MM.1S (cell line): ENCODE results near the gene TRDN.
"Not testable (repeated sequence)": the region's sequence is repeated elsewhere in the genome, so short reads cannot be mapped to it uniquely, and the experiment has no call there.

Experiments
- DNase-seq: peaks from one replicate; pipeline ENCODE4 v3.0.0-alpha.2; 2015
- H2AFZ ChIP-seq: fragments of 300-600 bp; sonication (generic); 2 replicates; pipeline ENCODE4 v1.6.0; 2016; ENCODE audit warnings: antibody characterized with exemption, low read length
- H3F3A ChIP-seq: fragments of 300-600 bp; sonication (generic); 2 replicates; pipeline ENCODE4 v1.6.1; 2016; ENCODE audit warnings: mild to moderate bottlenecking, antibody characterized with exemption, low read length, moderate library complexity, mixed read lengths; ENCODE audit not compliant: insufficient read depth
- H3K27ac ChIP-seq: fragments of 300-600 bp; sonication (generic); 2 replicates; pipeline ENCODE4 v1.5.1; 2016; ENCODE audit warnings: mild to moderate bottlenecking, low read length
- H3K27me3 ChIP-seq: fragments of 300-600 bp; sonication (generic); replicated peaks from 2 replicates; pipeline ENCODE4 v1.6.0; 2016; ENCODE audit warnings: low read length; ENCODE audit not compliant: insufficient read depth
- H3K36me3 ChIP-seq: fragments of 300-600 bp; sonication (generic); replicated peaks from 2 replicates; pipeline ENCODE4 v1.6.1; 2016; ENCODE audit warnings: mild to moderate bottlenecking, low read length, mixed read lengths; ENCODE audit not compliant: insufficient read depth
- H3K4me1 ChIP-seq: fragments of 300-600 bp; sonication (generic); 2 replicates; pipeline ENCODE4 v1.6.1; 2016; ENCODE audit warnings: low read length, mixed read lengths
- H3K4me2 ChIP-seq: fragments of 300-600 bp; sonication (generic); 2 replicates; pipeline ENCODE4 v1.6.0; 2016; ENCODE audit warnings: low read depth, low read length
- H3K4me3 ChIP-seq: fragments of 300-600 bp; sonication (generic); 2 replicates; pipeline ENCODE4 v1.5.1; 2016; ENCODE audit warnings: low read length, mixed read lengths
- H3K79me2 ChIP-seq: fragments of 300-600 bp; sonication (generic); 2 replicates; pipeline ENCODE4 v1.6.1; 2016; ENCODE audit warnings: mixed run types, low read length, mixed read lengths
- H3K9ac ChIP-seq: fragments of 300-600 bp; sonication (generic); 2 replicates; pipeline ENCODE4 v1.6.1; 2016; ENCODE audit warnings: low read length, mixed read lengths
- H3K9me2 ChIP-seq: fragments of 300-600 bp; sonication (generic); replicated peaks from 2 replicates; pipeline ENCODE4 v1.6.1; 2016; ENCODE audit warnings: mild to moderate bottlenecking, low read length, mixed read lengths; ENCODE audit not compliant: insufficient read depth
- H3K9me3 ChIP-seq: fragments of 300-600 bp; sonication (generic); replicated peaks from 2 replicates; pipeline ENCODE4 v1.6.1; 2016; ENCODE audit warnings: mild to moderate bottlenecking, low read length, mixed read lengths; ENCODE audit not compliant: insufficient read depth
- H4K20me1 ChIP-seq: fragments of 300-600 bp; sonication (generic); 2 replicates; pipeline ENCODE4 v1.6.1; 2016; ENCODE audit warnings: mild to moderate bottlenecking, low read length, moderate library complexity, mixed read lengths; ENCODE audit not compliant: insufficient read depth
- EZH2 ChIP-seq: fragments of 300-600 bp; sonication (generic); optimal IDR thresholded peaks from 2 replicates; pipeline ENCODE3; 2017; ENCODE audit warnings: low read depth, mild to moderate bottlenecking, antibody characterized with exemption, low read length, mixed read lengths
- EZH2phosphoT487 ChIP-seq: fragments of 300-600 bp; sonication (generic); IDR thresholded peaks from 2 replicates; pipeline ENCODE4 v1.6.1; 2018; ENCODE audit warnings: antibody characterized with exemption, low read length
- TF ChIP-seq, protein P1 (sequence below): fragments of 300-600 bp; sonication (generic); IDR thresholded peaks from 2 replicates; pipeline ENCODE4 v1.5.1; 2016; ENCODE audit warnings: antibody characterized with exemption, low read length, mixed read lengths

The TRDN gene

DNA sequence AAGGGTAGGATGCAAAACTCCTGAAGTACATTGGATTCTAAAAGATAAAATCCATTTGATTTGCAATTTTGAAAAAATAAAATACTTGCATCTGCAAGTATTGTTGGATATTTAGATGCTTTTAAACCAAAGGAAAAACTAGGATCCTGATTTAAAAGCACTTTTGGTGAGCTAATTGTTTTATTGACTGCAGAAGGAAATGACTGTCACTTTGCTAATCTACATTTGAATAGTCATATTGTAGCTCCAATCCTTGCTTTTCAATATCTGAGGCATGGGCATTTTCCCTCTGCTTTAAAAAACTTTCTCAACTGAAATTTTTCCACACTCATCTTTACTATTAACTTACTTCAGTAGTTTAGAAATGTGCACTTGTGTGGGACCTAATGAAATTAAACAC, 74.1 kb downstream of the TRDN start:
- TF ChIP-seq EZH2 = no peak
- no peak for TF ChIP-seq EZH2phosphoT487
- TF ChIP-seq, protein P1, sequence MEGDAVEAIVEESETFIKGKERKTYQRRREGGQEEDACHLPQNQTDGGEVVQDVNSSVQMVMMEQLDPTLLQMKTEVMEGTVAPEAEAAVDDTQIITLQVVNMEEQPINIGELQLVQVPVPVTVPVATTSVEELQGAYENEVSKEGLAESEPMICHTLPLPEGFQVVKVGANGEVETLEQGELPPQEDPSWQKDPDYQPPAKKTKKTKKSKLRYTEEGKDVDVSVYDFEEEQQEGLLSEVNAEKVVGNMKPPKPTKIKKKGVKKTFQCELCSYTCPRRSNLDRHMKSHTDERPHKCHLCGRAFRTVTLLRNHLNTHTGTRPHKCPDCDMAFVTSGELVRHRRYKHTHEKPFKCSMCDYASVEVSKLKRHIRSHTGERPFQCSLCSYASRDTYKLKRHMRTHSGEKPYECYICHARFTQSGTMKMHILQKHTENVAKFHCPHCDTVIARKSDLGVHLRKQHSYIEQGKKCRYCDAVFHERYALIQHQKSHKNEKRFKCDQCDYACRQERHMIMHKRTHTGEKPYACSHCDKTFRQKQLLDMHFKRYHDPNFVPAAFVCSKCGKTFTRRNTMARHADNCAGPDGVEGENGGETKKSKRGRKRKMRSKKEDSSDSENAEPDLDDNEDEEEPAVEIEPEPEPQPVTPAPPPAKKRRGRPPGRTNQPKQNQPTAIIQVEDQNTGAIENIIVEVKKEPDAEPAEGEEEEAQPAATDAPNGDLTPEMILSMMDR = no peak
- H3K36me3 ChIP-seq = no peaks in the 10 kb centered on the region
- no peaks in the 10 kb centered on the region for H4K20me1 ChIP-seq
- no peaks in the 10 kb centered on the region for H3K79me2 ChIP-seq
- no peak overlapping the region for H3K4me3 ChIP-seq
- H3K27ac ChIP-seq = no peak overlapping the region
- no peaks in the 10 kb centered on the region for H3K9me2 ChIP-seq
- H3K9me3 ChIP-seq = no peaks in the 10 kb centered on the region
- no peaks in the 10 kb centered on the region for H3F3A ChIP-seq
- DNase-seq = no peak
- no peaks in the 10 kb centered on the region for H3K27me3 ChIP-seq
- H3K9ac ChIP-seq = no peak overlapping the region
- no peak overlapping the region for H3K4me2 ChIP-seq
- no peak overlapping the region for H2AFZ ChIP-seq
- H3K4me1 ChIP-seq = no peaks in the 10 kb centered on the region

DNA sequence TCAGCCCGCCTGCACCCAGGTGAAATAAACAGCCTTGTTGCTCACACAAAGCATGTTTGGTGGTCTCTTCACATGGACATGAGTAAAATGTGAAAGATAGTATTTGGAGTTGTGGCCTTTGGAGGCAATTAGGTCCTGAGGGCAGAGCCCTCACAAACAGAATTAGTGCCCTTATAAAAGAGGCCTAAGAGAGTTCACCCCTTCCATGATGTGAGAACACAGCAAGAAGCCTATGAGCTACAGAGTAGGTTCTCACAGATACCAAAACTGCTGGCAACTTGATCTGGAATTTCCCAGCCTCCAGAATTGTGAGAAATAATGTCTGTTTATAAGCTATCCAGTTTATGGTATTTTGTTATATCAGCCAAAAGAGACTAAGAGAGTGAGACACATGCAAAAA, 74.5 kb downstream of the TRDN start:
- Histone ChIP-seq H4K20me1 (no peaks in the 10 kb centered on the region), H3K4me2 (no peak overlapping the region), H3K4me1 (no peaks in the 10 kb centered on the region), H3K27me3 (no peaks in the 10 kb centered on the region), H3K27ac (no peak overlapping the region), H3K9me2 (no peaks in the 10 kb centered on the region), H3K36me3 (no peaks in the 10 kb centered on the region), H2AFZ (no peak overlapping the region), H3K79me2 (no peaks in the 10 kb centered on the region), H3K4me3 (no peak overlapping the region), H3F3A (no peaks in the 10 kb centered on the region), H3K9ac (no peak overlapping the region), H3K9me3 (no peaks in the 10 kb centered on the region)
- TF ChIP-seq EZH2 (no peak), EZH2phosphoT487 (no peak)
- TF ChIP-seq, protein P1 = no peak
- no peak for DNase-seq

DNA sequence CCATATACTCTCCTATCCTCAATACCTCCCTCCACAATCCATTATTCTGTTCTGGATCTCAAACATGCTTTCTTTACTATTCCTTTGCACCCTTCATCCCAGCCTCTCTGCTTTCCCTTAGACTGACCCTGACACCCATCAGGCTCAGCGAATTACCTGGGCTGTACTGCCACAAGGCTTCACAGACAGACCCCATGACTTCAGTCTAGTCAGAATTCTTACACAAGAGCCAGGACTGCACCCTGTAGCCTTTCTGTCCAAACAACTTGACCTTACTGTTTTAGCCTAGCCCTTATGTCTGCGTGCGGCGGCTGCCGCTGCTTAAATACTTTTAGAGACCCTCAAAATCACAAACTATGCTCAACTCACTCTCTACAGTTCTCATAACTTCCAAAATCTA, 76.9 kb downstream of the TRDN start:
- not testable (repeated sequence) for H3F3A ChIP-seq, H3K27me3 ChIP-seq, H4K20me1 ChIP-seq, H3K4me1 ChIP-seq, H3K9me2 ChIP-seq, H3K27ac ChIP-seq, H2AFZ ChIP-seq, H3K79me2 ChIP-seq, H3K4me3 ChIP-seq, H3K4me2 ChIP-seq, DNase-seq, H3K36me3 ChIP-seq, H3K9ac ChIP-seq, H3K9me3 ChIP-seq

DNA sequence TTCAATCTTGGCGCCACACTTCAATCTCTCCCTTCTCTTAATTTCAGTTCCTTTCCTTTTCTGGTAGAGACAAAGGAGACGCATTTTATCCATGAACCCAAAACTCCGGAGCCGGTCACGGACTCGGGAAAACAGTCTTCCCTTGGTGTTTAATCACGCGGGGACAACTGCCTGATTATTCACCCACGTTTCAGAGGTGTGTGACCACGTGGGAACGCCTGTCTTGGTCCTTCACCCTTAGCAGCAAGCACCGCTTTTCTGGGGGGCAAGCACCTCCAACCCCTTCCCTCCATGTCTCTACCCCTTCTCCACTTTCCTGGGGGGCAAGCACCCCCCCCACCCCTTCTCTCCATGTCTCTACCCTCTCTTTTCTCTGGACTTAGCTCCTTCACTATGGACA, 79.3 kb downstream of the TRDN start:
- not testable (repeated sequence) for H3K36me3 ChIP-seq, H3K4me2 ChIP-seq, H4K20me1 ChIP-seq, H3K9ac ChIP-seq, H3K9me2 ChIP-seq, H2AFZ ChIP-seq, H3K79me2 ChIP-seq, H3F3A ChIP-seq, H3K4me3 ChIP-seq, H3K4me1 ChIP-seq, H3K27me3 ChIP-seq, H3K9me3 ChIP-seq, H3K27ac ChIP-seq, DNase-seq
